Lower leg skin (tissue), 4 donors: ENCODE data around the gene MAP7. TPM values are rescaled to one million over a fixed set of nuclear protein-coding genes. Genes with fewer than 3 reads are reported as not detected.

Experiments
- DNase-seq, 2 donors: peaks; one replicate each; pipeline ENCODE4 v3.0.0-alpha.2; 2019; ENCODE audit warnings: low spot score in 2 of 2
- H3K4me3 ChIP-seq: fragments of 200-600 bp; sonication (generic); 2 replicates; pipeline ENCODE4 v1.5.1; 2017; ENCODE audit warnings: mild to moderate bottlenecking, low read depth; ENCODE audit not compliant: poor library complexity, severe bottlenecking
- CTCF ChIP-seq, 3 donors: fragments of 450-650 bp; IDR thresholded peaks; one replicate each; pipeline ENCODE4 v1.5.1; 2016; ENCODE audit warnings: antibody characterized with exemption in 3 of 3, mild to moderate bottlenecking in 3 of 3, moderate library complexity in 2 of 3
- POLR2A ChIP-seq, 2 donors: fragments of 450-650 bp; IDR thresholded peaks; one replicate each; pipeline ENCODE4 v1.6.1; 2016 to 2017; ENCODE audit warnings: antibody characterized with exemption in 2 of 2, mild to moderate bottlenecking in 1 of 2, moderate library complexity in 1 of 2
- WGBS, 2 donors: methylation state at CpG; one replicate each; pipeline ENCODE4 v1.1.5; 2018; 5-methylcytosine and 5-hydroxymethylcytosine counted together
- intact Hi-C: fragments of 100-400 bp; cut with DNase I; formaldehyde crosslinking; loops from one replicate; pipeline ENCODE4 v1.15.0; 2023; ENCODE audit warnings: low total_unique reads
- total RNA-seq, 4 donors: library from RNA; depleted of rRNA; stranded (reverse); fragments of >200 nt; gene quantifications; one replicate each; pipeline ENCODE4 v1.1.0, GENCODE V29; 2016

The MAP7 gene
- total RNA-seq, 4 donors from 2014 or later, result 32.5 to 41.8 (median 39.0) TPM

- 89 to 93% methylated on average over 12 of the region's 12 CpGs for WGBS, 2 donors
- intact Hi-C loops, result no loop called here
- no peak overlapping the region for H3K4me3 ChIP-seq
- TF ChIP-seq CTCF (IDR thresholded peaks at IDR 0.05) (no peak), POLR2A (IDR thresholded peaks at IDR 0.05) (no peak)
- DNase-seq, result no peak
These were observed 214.4 kb downstream of the MAP7 start for GRCh38 chr6:136335736-136336363.

- no peak for DNase-seq
- no peak for TF ChIP-seq CTCF (IDR thresholded peaks at IDR 0.05)
- no peak for TF ChIP-seq POLR2A (IDR thresholded peaks at IDR 0.05)
- no peak overlapping the region for H3K4me3 ChIP-seq
- intact Hi-C loops, result no loop called here
- 75 to 83% methylated on average over 9 of the region's 9 CpGs for WGBS, 2 donors
These were observed 215.4 kb downstream of the MAP7 start for GRCh38 chr6:136334853-136335252.

- no peak for TF ChIP-seq CTCF (IDR thresholded peaks at IDR 0.05)
- no peak for TF ChIP-seq POLR2A (IDR thresholded peaks at IDR 0.05)
- no peak overlapping the region for H3K4me3 ChIP-seq
- intact Hi-C loops, result no loop called here
- no peak for DNase-seq
- WGBS, 2 donors, result 72 to 73% methylated on average over 13 of the region's 13 CpGs
These were observed 215.8 kb downstream of the MAP7 start for GRCh38 chr6:136334465-136334846.

- intact Hi-C loops, result no loop called here
- no peak for DNase-seq
- TF ChIP-seq CTCF (IDR thresholded peaks at IDR 0.05) (no peak), POLR2A (IDR thresholded peaks at IDR 0.05) (no peak)
- 87 to 92% methylated on average over 11 of the region's 11 CpGs for WGBS, 2 donors
- H3K4me3 ChIP-seq, result no peak overlapping the region
These were observed 216.3 kb downstream of the MAP7 start for GRCh38 chr6:136333824-136334464.

- H3K4me3 ChIP-seq, result no peak overlapping the region
- intact Hi-C loops, result no loop called here
- DNase-seq, result no peak
- WGBS, 2 donors, result 93 to 94% methylated on average over 1 of the region's 1 CpG
- no peak for TF ChIP-seq CTCF (IDR thresholded peaks at IDR 0.05)
- TF ChIP-seq POLR2A (IDR thresholded peaks at IDR 0.05), result no peak
These were observed 218.8 kb downstream of the MAP7 start for GRCh38 chr6:136331461-136331860.
